T-helper 17 cell (primary cell): ENCODE results near the gene PELI3. TPM values are rescaled to one million over a fixed set of nuclear protein-coding genes. Genes with fewer than 3 reads are reported as not detected.
"Not testable (repeated sequence)": the region's sequence is repeated elsewhere in the genome, so short reads cannot be mapped to it uniquely, and the experiment has no call there.

ENCODE experiments used
- ATAC-seq: fragments of 150-1000 bp; cut with Tn5 transposase; 2 replicates; pipeline ENCODE4 v1.10.0; 2021; ENCODE audit warnings: mild to moderate bottlenecking, moderate library complexity
- DNase-seq, 3 donors: peaks; one replicate each; pipeline versions ENCODE4 v3.0.0 to v3.0.0-alpha.2; 2020 to 2021
- H3K9me3 ChIP-seq: one replicate; pipeline ENCODE4 v1.7.0; 2013; ENCODE audit warnings: low read length, mild to moderate bottlenecking; ENCODE audit not compliant: control insufficient read depth, poor library complexity, severe bottlenecking
- H3K27ac Mint-ChIP-seq: one replicate; pipeline ENCODE4 v1.8.0; 2022; ENCODE audit warnings: mild to moderate bottlenecking, moderate library complexity, mixed read lengths
- H3K27me3 Mint-ChIP-seq: one replicate; pipeline ENCODE4 v1.8.0; 2022; ENCODE audit warnings: mixed read lengths
- H3K36me3 Mint-ChIP-seq: one replicate; pipeline ENCODE4 v1.8.0; 2022; ENCODE audit warnings: low read depth, mixed read lengths
- H3K4me1 Mint-ChIP-seq: one replicate; pipeline ENCODE4 v1.8.0; 2022; ENCODE audit warnings: mild to moderate bottlenecking, mixed read lengths
- H3K4me3 Mint-ChIP-seq: one replicate; pipeline ENCODE4 v1.8.0; 2022; ENCODE audit warnings: mild to moderate bottlenecking, moderate library complexity, mixed read lengths
- total RNA-seq, 4 donors: library from RNA in 2 of 4; stranded (reverse) in 2 of 4; gene quantifications; one replicate each; pipeline ENCODE4 v1.2.3 and lab custom pipeline; 2022 to 2026

Gene PELI3
- total RNA-seq, 2 donors from 2014 or later, result 11.3 to 13.3 TPM

GRCh38 chr11:66457826-66458225, 8.9 kb upstream of the PELI3 start:
- ATAC-seq, result peak; percentile 40
- Mint-ChIP-seq H3K36me3 (no peaks in the 10 kb centered on the region), H3K27me3 (no peaks in the 10 kb centered on the region), H3K4me1 (peaks cover 15% of the 10 kb centered on the region), H3K4me3 (no peak overlapping the region), H3K27ac (no peak overlapping the region)
- DNase-seq, result no peak
- no peaks in the 10 kb centered on the region for H3K9me3 ChIP-seq

DNA sequence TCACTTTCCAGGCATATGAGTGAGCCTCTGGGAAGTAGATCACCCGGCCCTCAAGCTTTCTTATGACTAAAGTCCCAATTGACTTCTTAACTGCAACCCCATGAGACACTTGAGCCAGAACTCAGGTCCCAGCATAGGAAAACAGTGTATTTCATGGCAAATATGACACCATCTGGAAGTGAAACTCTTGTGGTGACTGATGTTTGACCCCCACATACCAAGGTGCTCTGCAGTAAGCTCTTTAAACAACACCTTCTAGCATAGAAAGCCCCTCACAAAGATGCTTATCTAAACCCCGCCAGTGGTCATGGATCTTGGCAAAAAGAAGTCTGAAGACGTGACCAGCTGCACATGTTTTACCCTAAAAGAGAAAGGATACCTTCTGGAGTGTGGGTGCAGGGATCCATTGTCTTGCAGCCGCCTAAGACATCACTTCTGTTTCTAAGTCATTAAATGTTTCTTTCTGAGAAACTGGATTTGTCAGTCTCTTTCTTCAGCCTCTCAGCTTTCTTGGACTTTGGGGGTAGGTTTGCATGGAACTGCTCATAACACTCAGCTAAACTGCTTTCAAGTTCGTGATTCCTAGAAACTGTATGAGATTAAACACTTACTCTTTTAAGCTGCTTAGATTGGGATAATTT, 7.4 kb upstream of the PELI3 start:
- Mint-ChIP-seq H3K4me3 (no peak overlapping the region), H3K36me3 (no peaks in the 10 kb centered on the region), H3K27me3 (no peaks in the 10 kb centered on the region), H3K27ac (no peak overlapping the region), H3K4me1 (peaks cover 8% of the 10 kb centered on the region)
- ATAC-seq (no peak), DNase-seq (no peak)
- H3K9me3 ChIP-seq, result no peaks in the 10 kb centered on the region

DNA sequence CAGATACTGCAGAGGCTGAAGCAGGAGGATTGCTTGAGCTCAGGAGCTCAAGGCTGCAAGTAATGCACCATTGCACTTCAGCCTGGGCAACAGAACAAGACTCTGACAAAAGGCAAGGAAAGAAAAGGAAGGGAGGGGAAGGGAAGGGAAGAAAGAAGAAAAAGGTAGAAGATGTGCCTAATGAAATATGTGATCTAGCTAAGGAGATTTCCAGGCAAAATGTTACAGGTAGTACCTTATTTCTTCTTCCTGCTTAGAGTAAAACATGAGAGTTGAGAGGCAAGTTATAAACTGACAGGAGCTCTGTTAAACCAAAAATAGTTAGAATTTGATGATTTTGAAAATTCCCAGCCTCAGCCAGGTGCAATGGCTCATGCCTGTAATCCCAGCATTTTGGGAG, 4.7 kb upstream of the PELI3 start:
- Mint-ChIP-seq H3K27me3 (no peaks in the 10 kb centered on the region), H3K27ac (no peak overlapping the region), H3K4me3 (no peak overlapping the region), H3K36me3 (no peaks in the 10 kb centered on the region), H3K4me1 (no peaks in the 10 kb centered on the region)
- H3K9me3 ChIP-seq, result no peaks in the 10 kb centered on the region
- ATAC-seq (no peak), DNase-seq (no peak)

DNA sequence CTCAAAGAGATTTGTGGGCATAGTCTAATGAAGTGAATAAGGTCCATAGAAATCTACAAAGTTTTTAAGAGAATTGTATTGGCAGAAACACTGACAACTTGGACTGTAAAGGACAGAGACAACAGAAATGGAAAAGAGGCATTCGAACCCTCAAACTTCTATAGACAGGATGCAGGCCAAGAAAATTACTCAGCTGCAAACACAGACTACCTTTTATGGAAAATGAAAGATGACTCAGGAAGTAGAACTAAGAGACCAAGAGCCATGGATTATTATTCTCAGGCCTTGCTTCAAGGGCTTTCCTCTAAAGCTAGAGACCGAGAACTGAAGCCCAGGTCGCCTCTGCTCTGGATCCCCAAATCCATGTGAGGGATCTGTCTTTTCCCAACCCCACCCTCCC, 3.8 kb upstream of the PELI3 start:
- ATAC-seq, result no peak
- Mint-ChIP-seq H3K27me3 (no peaks in the 10 kb centered on the region), H3K4me3 (no peak overlapping the region), H3K4me1 (peaks cover 7% of the 10 kb centered on the region), H3K36me3 (no peaks in the 10 kb centered on the region), H3K27ac (no peak overlapping the region)
- no peaks in the 10 kb centered on the region for H3K9me3 ChIP-seq
- no peak for DNase-seq

DNA sequence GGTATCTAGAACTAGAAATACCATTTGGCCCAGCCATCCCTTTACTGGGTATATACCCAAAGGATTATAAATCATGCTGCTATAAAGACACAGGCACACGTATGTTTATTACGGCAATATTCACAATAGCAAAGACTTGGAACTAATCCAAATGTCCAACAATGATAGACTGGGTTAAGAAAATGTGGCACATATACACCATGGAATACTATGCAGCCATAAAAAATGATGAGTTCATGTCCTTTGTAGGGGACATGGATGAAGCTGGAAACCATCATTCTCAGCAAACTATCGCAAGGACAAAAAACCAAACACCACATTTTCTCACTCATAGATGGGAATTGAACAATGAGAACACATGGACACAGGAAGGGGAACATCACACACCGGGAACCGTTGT, 2.6 kb upstream of the PELI3 start:
- peaks cover 13% of the 10 kb centered on the region for H3K4me1 Mint-ChIP-seq
- not testable (repeated sequence) for ATAC-seq, H3K27ac Mint-ChIP-seq, DNase-seq, H3K9me3 ChIP-seq, H3K36me3 Mint-ChIP-seq, H3K4me3 Mint-ChIP-seq, H3K27me3 Mint-ChIP-seq

- no peak for ATAC-seq
- no peak for DNase-seq
- Mint-ChIP-seq H3K36me3 (no peaks in the 10 kb centered on the region), H3K4me3 (no peak overlapping the region), H3K4me1 (peaks cover 13% of the 10 kb centered on the region), H3K27me3 (no peaks in the 10 kb centered on the region), H3K27ac (peak overlapping the region; percentile 87)
- H3K9me3 ChIP-seq, result no peaks in the 10 kb centered on the region
These were observed 1.8 kb upstream of the PELI3 start for GRCh38 chr11:66464916-66465315.

DNA sequence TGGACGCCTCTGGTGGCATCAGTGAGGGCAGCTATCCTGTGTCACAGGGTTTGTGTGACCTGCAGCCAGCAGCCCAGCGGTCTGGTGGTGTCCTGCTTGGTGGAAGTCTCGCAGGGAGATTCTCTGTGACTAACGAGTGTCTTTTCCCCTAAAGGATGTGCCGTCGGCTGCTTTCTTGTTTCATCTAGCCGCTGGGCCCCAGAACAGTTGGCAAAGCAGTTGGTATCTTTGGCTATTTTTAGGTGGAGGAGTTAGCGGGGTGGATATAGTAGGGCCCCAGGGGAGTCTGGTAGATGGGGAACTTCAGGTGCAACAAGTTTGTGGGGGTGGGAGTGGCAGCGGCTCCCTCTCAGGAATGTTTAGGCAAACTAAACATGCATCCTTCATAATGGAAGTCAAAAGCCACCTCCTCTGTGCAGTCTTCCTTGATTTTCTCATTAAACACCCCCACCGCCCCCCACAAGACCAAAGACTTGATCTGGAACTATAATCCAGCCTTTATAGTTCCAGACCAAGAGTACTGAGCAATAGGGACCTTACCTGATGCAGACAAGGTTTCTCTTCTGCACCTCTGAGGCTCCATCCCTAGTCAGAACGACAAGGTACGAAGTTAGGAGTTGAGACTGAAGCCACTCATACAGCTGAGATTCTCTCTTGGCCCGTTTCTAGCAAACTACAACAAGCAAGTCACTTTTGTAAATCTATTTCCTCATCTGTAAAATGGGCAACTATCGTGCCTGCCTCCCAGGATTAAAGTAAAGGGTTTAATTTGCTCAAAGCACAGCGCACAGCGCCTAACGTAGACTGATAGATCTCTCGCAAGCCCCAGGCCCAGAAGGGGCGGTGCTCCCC, 1.1 kb upstream of the PELI3 start:
- DNase-seq (no peak), ATAC-seq (no peak)
- H3K4me3 Mint-ChIP-seq, result peak overlapping the region; percentile 90
- peaks cover 13% of the 10 kb centered on the region for H3K4me1 Mint-ChIP-seq
- peak overlapping the region; percentile 87 for H3K27ac Mint-ChIP-seq
- H3K9me3 ChIP-seq, result no peaks in the 10 kb centered on the region
- H3K36me3 Mint-ChIP-seq, result peaks cover 2% of the 10 kb centered on the region
- no peaks in the 10 kb centered on the region for H3K27me3 Mint-ChIP-seq

- H3K36me3 Mint-ChIP-seq, result peaks cover 2% of the 10 kb centered on the region
- H3K27ac Mint-ChIP-seq, result peak overlapping the region; percentile 73
- H3K9me3 ChIP-seq, result no peaks in the 10 kb centered on the region
- peak; percentile 51 for ATAC-seq
- DNase-seq, result peak in 1 of 3 donors; percentile 39
- peaks cover 13% of the 10 kb centered on the region for H3K4me1 Mint-ChIP-seq
- H3K27me3 Mint-ChIP-seq, result no peaks in the 10 kb centered on the region
- H3K4me3 Mint-ChIP-seq, result peak overlapping the region; percentile 95
These were observed 442 bp downstream of the PELI3 start for GRCh38 chr11:66467034-66467659.

DNA sequence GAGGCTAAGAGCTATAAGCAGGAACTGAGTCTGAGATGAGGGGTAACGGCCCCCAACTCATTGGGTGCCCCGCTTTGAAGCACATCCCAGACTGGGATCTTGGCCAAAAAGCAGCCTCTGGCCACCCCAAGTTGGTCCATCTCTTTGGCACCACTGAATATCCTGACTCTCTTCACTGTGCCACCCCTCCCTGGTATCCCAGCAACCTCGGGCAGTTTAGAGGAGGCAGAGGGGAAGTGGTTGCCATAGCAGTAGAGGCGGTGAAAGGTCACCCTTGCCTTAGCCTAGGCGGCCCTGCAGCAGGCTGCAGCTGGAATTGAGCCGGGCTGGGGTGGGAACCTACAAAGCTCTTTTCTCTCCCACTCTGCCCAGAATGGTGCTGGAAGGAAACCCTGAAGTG, 1.1 kb downstream of the PELI3 start:
- H3K4me3 Mint-ChIP-seq, result peak overlapping the region; percentile 95
- H3K4me1 Mint-ChIP-seq, result peaks cover 13% of the 10 kb centered on the region
- no peaks in the 10 kb centered on the region for H3K27me3 Mint-ChIP-seq
- ATAC-seq, result no peak
- H3K27ac Mint-ChIP-seq, result peak overlapping the region; percentile 73
- DNase-seq, result no peak
- peaks cover 2% of the 10 kb centered on the region for H3K36me3 Mint-ChIP-seq
- H3K9me3 ChIP-seq, result no peaks in the 10 kb centered on the region

GRCh38 chr11:66468691-66469090, 2.0 kb downstream of the PELI3 start:
- Mint-ChIP-seq H3K27me3 (no peaks in the 10 kb centered on the region), H3K4me1 (peaks cover 13% of the 10 kb centered on the region), H3K36me3 (peaks cover 2% of the 10 kb centered on the region), H3K27ac (no peak overlapping the region), H3K4me3 (peak overlapping the region; percentile 56)
- no peaks in the 10 kb centered on the region for H3K9me3 ChIP-seq
- DNase-seq (no peak), ATAC-seq (no peak)

GRCh38 chr11:66469441-66469840, 2.7 kb downstream of the PELI3 start:
- H3K4me3 Mint-ChIP-seq, result no peak overlapping the region

DNA sequence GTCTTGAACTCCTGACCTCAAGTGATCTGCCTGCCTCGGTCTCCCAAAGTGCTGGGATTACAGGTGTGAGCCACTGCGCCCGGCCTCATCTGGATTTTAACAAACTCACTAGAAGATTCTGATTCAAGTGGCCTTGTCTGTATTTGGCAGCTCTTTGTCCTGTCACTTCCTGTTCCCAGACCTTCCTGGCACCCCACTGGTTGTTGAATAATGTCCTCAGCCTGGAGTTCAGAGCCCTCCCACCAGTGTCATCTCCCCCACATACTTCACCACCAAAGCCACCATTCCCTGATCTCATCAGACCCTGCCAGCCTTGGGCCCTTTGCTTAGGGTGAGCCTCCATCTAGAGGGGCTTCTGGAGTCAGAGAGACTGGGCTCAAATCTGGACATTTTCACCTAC, 3.3 kb downstream of the PELI3 start:
- DNase-seq (no peak), ATAC-seq (no peak)
- Mint-ChIP-seq H3K36me3 (peaks cover 2% of the 10 kb centered on the region), H3K27me3 (no peaks in the 10 kb centered on the region), H3K4me3 (no peak overlapping the region), H3K27ac (no peak overlapping the region), H3K4me1 (peaks cover 13% of the 10 kb centered on the region)
- H3K9me3 ChIP-seq, result no peaks in the 10 kb centered on the region

More at GRCh38 chr11:66469441-66469840, 2.7 kb downstream of the PELI3 start:
- Mint-ChIP-seq H3K27me3 (no peaks in the 10 kb centered on the region), H3K36me3 (peaks cover 2% of the 10 kb centered on the region), H3K4me1 (peaks cover 13% of the 10 kb centered on the region), H3K27ac (no peak overlapping the region)
- H3K9me3 ChIP-seq, result no peaks in the 10 kb centered on the region
- ATAC-seq, result no peak
- no peak for DNase-seq

- no peaks in the 10 kb centered on the region for H3K27me3 Mint-ChIP-seq
These were observed 4.4 kb downstream of the PELI3 start for GRCh38 chr11:66471142-66471541.

More at GRCh38 chr11:66471142-66471541, 4.4 kb downstream of the PELI3 start:
- H3K27ac Mint-ChIP-seq, result no peak overlapping the region
- peaks cover 13% of the 10 kb centered on the region for H3K4me1 Mint-ChIP-seq
- no peak overlapping the region for H3K4me3 Mint-ChIP-seq
- ATAC-seq (no peak), DNase-seq (no peak)
- peaks cover 2% of the 10 kb centered on the region for H3K36me3 Mint-ChIP-seq
- no peaks in the 10 kb centered on the region for H3K9me3 ChIP-seq
